Mammary epithelial cell (primary cell): ENCODE data around the gene DRAP1.

Source experiments
- CTCF ChIP-seq, 2 donors: IDR thresholded peaks in 1 of 2; conservative IDR thresholded peaks in 1 of 2; 2 replicates each; pipeline ENCODE4 v1.5.1; 2011 to 2012; ENCODE audit warnings: inconsistent platforms in 2 of 2, low read length in 2 of 2, mild to moderate bottlenecking in 2 of 2, control low read depth in 1 of 2, low read depth in 1 of 2; ENCODE audit not compliant: insufficient read depth in 1 of 2; ENCODE audit errors: extremely low read depth in 1 of 2
- EZH2 ChIP-seq: IDR thresholded peaks from 2 replicates; pipeline ENCODE4 v1.6.1; 2012; ENCODE audit warnings: low read length, inconsistent platforms, borderline replicate concordance

- TF ChIP-seq CTCF (conservative IDR thresholded peaks at IDR 0.05 in 1 of 2, IDR thresholded peaks at IDR 0.05 in 1 of 2; ENCODE audit: extremely low read depth in 1 of 2, insufficient read depth in 1 of 2, low read depth in 1 of 2, low read length in 2 of 2): no peak
- no peak for TF ChIP-seq EZH2
These were observed 45.7 kb upstream of the DRAP1 start for GRCh38 chr11:65873318-65874156.
